Thyroid gland (tissue), 4 donors: ENCODE data around the gene RARG. TPM values are rescaled to one million over a fixed set of nuclear protein-coding genes. Genes with fewer than 3 reads are reported as not detected.

Experiments used
- DNase-seq, 2 donors: peaks; one replicate each; pipeline ENCODE4 v3.0.0-alpha.2; 2019
- H3K27ac ChIP-seq, 3 donors: fragments of 200-600 bp; sonication (generic); 1 replicate in 2 of 3; 2 replicates in 1 of 3; pipeline ENCODE4 v1.5.1; 2016 to 2019; ENCODE audit warnings: mild to moderate bottlenecking in 1 of 3, moderate library complexity in 1 of 3
- H3K27me3 ChIP-seq: fragments of 200-600 bp; sonication (generic); one replicate; pipeline ENCODE4 v1.5.1; 2019
- H3K36me3 ChIP-seq, 2 donors: fragments of 200-600 bp; sonication (generic); one replicate each; pipeline ENCODE4 v1.5.1; 2016 to 2019
- H3K4me1 ChIP-seq, 2 donors: fragments of 200-600 bp; sonication (generic); one replicate each; pipeline ENCODE4 v1.5.1; 2017 to 2019
- H3K4me3 ChIP-seq, 3 donors: fragments of 200-600 bp; sonication (generic); replicated peaks in 1 of 3; 1 replicate in 2 of 3; 2 replicates in 1 of 3; pipeline ENCODE4 v1.5.1; 2016; ENCODE audit warnings: mild to moderate bottlenecking in 1 of 3
- H3K9me3 ChIP-seq: fragments of 200-600 bp; sonication (generic); one replicate; pipeline ENCODE4 v1.5.1; 2017
- CTCF ChIP-seq, 6 experiments: fragments of 200-600 bp in 3 of 6; fragments of 450-650 bp in 3 of 6; sonication (generic) in 3 of 6; IDR thresholded peaks; one replicate each; pipeline ENCODE4 v1.5.1; 2016 to 2019; ENCODE audit warnings: antibody characterized with exemption in 6 of 6, mild to moderate bottlenecking in 2 of 6, inconsistent platforms in 1 of 6, moderate library complexity in 1 of 6
- POLR2A ChIP-seq, 2 donors: fragments of 450-650 bp; IDR thresholded peaks; one replicate each; pipeline ENCODE4 v1.6.1; 2017; ENCODE audit warnings: antibody characterized with exemption in 2 of 2, mild to moderate bottlenecking in 2 of 2, moderate library complexity in 1 of 2
- WGBS, 2 donors: methylation state at CpG; one replicate each; pipeline ENCODE4 v1.1.5; 2017; 5-methylcytosine and 5-hydroxymethylcytosine counted together
- intact Hi-C: fragments of 100-400 bp; cut with DNase I; formaldehyde crosslinking; loops from one replicate; pipeline ENCODE4 v1.15.1; 2023
- total RNA-seq, 4 donors: library from RNA; depleted of rRNA; stranded (reverse); fragments of >200 nt; gene quantifications; one replicate each; pipeline ENCODE4 v1.2.3, GENCODE V29; 2016

RARG gene
- total RNA-seq, 4 donors from 2014 or later = 13.6 to 27.7 (median 23.8) TPM

GRCh38 chr12:53226815-53227214 lies 5.2 kb downstream of the RARG start:
- Histone ChIP-seq H3K36me3 (peaks cover 0 to 9% of the 10 kb centered on the region in 2 donors), H3K4me3 (no peak overlapping the region), H3K27ac (no peak overlapping the region), H3K9me3 (no peaks in the 10 kb centered on the region), H3K4me1 (peaks cover 40 to 65% of the 10 kb centered on the region in 2 donors), H3K27me3 (no peaks in the 10 kb centered on the region)
- WGBS, 2 donors = 91 to 96% methylated on average over 4 of the region's 4 CpGs
- no peak for DNase-seq
- TF ChIP-seq CTCF (IDR thresholded peaks at IDR 0.05) = no peak
- intact Hi-C loops = no loop called here

GRCh38 chr12:53225635-53226424 lies 6.2 kb downstream of the RARG start:
- H3K4me1 ChIP-seq = peaks cover 31 to 61% of the 10 kb centered on the region in 2 donors
- intact Hi-C loops = no loop called here
- no peak overlapping the region for H3K4me3 ChIP-seq
- TF ChIP-seq POLR2A (IDR thresholded peaks at IDR 0.05) = no peak
- no peak for TF ChIP-seq CTCF (IDR thresholded peaks at IDR 0.05)
- peak overlapping the region in 1 of 3 donors; percentile 23 for H3K27ac ChIP-seq
- 91 to 92% methylated on average over 10 of the region's 10 CpGs for WGBS, 2 donors
- peaks cover 0 to 9% of the 10 kb centered on the region in 2 donors for H3K36me3 ChIP-seq
- H3K27me3 ChIP-seq = no peaks in the 10 kb centered on the region
- DNase-seq = no peak
- H3K9me3 ChIP-seq = no peaks in the 10 kb centered on the region

- intact Hi-C loops = no loop called here
- Histone ChIP-seq H3K9me3 (no peaks in the 10 kb centered on the region), H3K27me3 (no peaks in the 10 kb centered on the region), H3K36me3 (peaks cover 0 to 9% of the 10 kb centered on the region in 2 donors), H3K4me1 (peaks cover 24 to 54% of the 10 kb centered on the region in 2 donors), H3K4me3 (no peak overlapping the region), H3K27ac (peak overlapping the region in 2 of 3 donors; percentile 38 to 98)
- TF ChIP-seq POLR2A (IDR thresholded peaks at IDR 0.05) (no peak), CTCF (IDR thresholded peaks at IDR 0.05) (no peak)
- no peak for DNase-seq
- WGBS, 2 donors = 83 to 89% methylated on average over 10 of the region's 10 CpGs
These were observed 6.9 kb downstream of the RARG start for GRCh38 chr12:53224897-53225634.

GRCh38 chr12:53224061-53224896 lies 7.7 kb downstream of the RARG start:
- 57 to 60% methylated on average over 11 of the region's 11 CpGs for WGBS, 2 donors
- H3K4me3 ChIP-seq = no peak overlapping the region
- TF ChIP-seq POLR2A (IDR thresholded peaks at IDR 0.05) = no peak
- no peak for TF ChIP-seq CTCF (IDR thresholded peaks at IDR 0.05)
- peaks cover 29 to 48% of the 10 kb centered on the region in 2 donors for H3K4me1 ChIP-seq
- H3K36me3 ChIP-seq = peaks cover 0 to 9% of the 10 kb centered on the region in 2 donors
- no peaks in the 10 kb centered on the region for H3K27me3 ChIP-seq
- peak; percentile 36 to 57 for DNase-seq
- no peaks in the 10 kb centered on the region for H3K9me3 ChIP-seq
- peak overlapping the region in 2 of 3 donors; percentile 98 to 99 for H3K27ac ChIP-seq
- intact Hi-C loops = no loop called here
